Measurements from ENCODE around the gene RUNX2.

RUNX2 gene

GRCh38 chr6:45666846-45667245 is 338.7 kb downstream of the RUNX2 start:
- H3K9me3 ChIP-seq (ENCODE audit: control insufficient read depth, insufficient read depth, low read depth, low read length): no peaks in the 10 kb centered on the region
- no peak overlapping the region for H3K27ac ChIP-seq (ENCODE audit: extremely low read depth, low read depth, low read length)
- POLR2A ChIA-PET: no interaction called here
- CTCF ChIA-PET: interaction anchor here (0.7 to 0.8 kb wide), 2 partner anchors 25 to 970 kb away, joined by 3 to 8 read pairs; no protein-coding TSS in a partner anchor
- TF ChIP-seq SCRT1 (tag by site-specific recombination; IDR thresholded peaks at IDR 0.05; ENCODE audit: borderline replicate concordance) (no peak), WT1 (tag by site-specific recombination; IDR thresholded peaks at IDR 0.05) (no peak), RBAK (tag by site-specific recombination; IDR thresholded peaks at IDR 0.05) (no peak), ZFP37 (tag by site-specific recombination; IDR thresholded peaks at IDR 0.05) (no peak), ZNF18 (tag by site-specific recombination; IDR thresholded peaks at IDR 0.05) (no peak), ZNF704 (tag by site-specific recombination; IDR thresholded peaks at IDR 0.05) (no peak), PRDM4 (tag by site-specific recombination; IDR thresholded peaks at IDR 0.05) (no peak), HOXC10 (CRISPR knock-in tag; IDR thresholded peaks at IDR 0.05) (no peak), ZNF664 (tag by site-specific recombination; IDR thresholded peaks at IDR 0.05) (no peak), ZNF624 (tag by site-specific recombination; IDR thresholded peaks at IDR 0.05) (no peak), ZNF701 (tag by site-specific recombination; IDR thresholded peaks at IDR 0.05) (no peak), ZNF580 (tag by site-specific recombination; IDR thresholded peaks at IDR 0.05) (no peak), ZNF394 (tag by site-specific recombination; IDR thresholded peaks at IDR 0.05; ENCODE audit: borderline replicate concordance) (no peak), ZNF621 (tag by site-specific recombination; IDR thresholded peaks at IDR 0.05) (no peak), ZNF391 (tag by site-specific recombination; IDR thresholded peaks at IDR 0.05; ENCODE audit: borderline replicate concordance, low read depth) (no peak), ZEB2 (tag by site-specific recombination; IDR thresholded peaks at IDR 0.05) (no peak), ZNF132 (tag by site-specific recombination; IDR thresholded peaks at IDR 0.05; ENCODE audit: borderline replicate concordance) (no peak), ZNF274 (IDR thresholded peaks at IDR 0.05; ENCODE audit: low read length) (no peak), ZNF274 (tag by site-specific recombination; IDR thresholded peaks at IDR 0.05; ENCODE audit: borderline replicate concordance) (no peak), KLF17 (tag by site-specific recombination; IDR thresholded peaks at IDR 0.05) (no peak), ZNF112 (tag by site-specific recombination; IDR thresholded peaks at IDR 0.05) (no peak)
- no peaks in the 10 kb centered on the region for H3K4me1 ChIP-seq (ENCODE audit: control insufficient read depth, insufficient read depth, low read length)
- no peaks in the 10 kb centered on the region for H3K36me3 ChIP-seq (ENCODE audit: control insufficient read depth in 2 of 2, insufficient read depth in 1 of 2, low read length in 2 of 2)
- H3K4me3 ChIP-seq (ENCODE audit: low read depth, low read length): no peak overlapping the region
